ENCODE data around the gene RAB30. TPM values are rescaled to one million over a fixed set of nuclear protein-coding genes. Genes with fewer than 3 reads are reported as not detected.

Gene RAB30
- total and polyA plus RNA-seq, 9 of the 15 experiments (the other 6 are each of a cell fraction or from before 2014, with no cell fraction given): 0.29 to 1.3 (median 1.0) TPM

DNA sequence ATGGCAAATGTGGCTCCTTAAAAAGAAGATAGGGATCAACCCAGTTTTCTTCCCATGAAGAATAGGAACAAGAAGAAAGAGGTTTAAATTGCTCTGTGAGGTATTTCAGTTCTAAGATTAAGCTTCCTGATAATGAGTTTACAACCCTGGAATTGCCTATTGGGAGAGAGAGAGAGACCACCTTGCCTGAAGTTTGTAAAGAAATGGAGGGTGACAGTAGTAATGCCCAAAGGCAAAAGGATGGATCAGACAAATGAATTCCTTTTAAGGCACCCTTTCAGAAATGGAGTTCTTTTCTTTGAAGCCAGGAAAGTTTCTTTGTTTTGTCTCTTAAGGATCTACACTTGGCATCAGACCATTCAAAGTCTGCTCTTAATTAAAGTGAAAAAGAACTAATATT, 95.8 kb downstream of the RAB30 start:
- Histone ChIP-seq H3K27ac (ENCODE audit: extremely low read depth, low read depth, low read length) (no peak overlapping the region), H4K20me1 (replicated peaks; ENCODE audit: control insufficient read depth, insufficient read depth, low read length) (no peaks in the 10 kb centered on the region), H3K4me1 (replicated peaks in 1 of 2; ENCODE audit: control insufficient read depth in 2 of 2, insufficient read depth in 2 of 2, low read length in 2 of 2) (no peaks in the 10 kb centered on the region), H3K4me2 (ENCODE audit: insufficient read depth, low read length) (no peak overlapping the region), H3K9ac (ENCODE audit: insufficient read depth in 1 of 2, low read depth in 2 of 2, low read length in 2 of 2) (no peak overlapping the region), H3K4me3 (no peak overlapping the region), H2AFZ (ENCODE audit: low read depth, low read length) (no peak overlapping the region), H3K9me3 (replicated peaks; ENCODE audit: control insufficient read depth, insufficient read depth, low read depth, low read length) (no peaks in the 10 kb centered on the region), H3K79me2 (ENCODE audit: control insufficient read depth, insufficient read depth, low read length) (no peaks in the 10 kb centered on the region), H3K36me3 (ENCODE audit: control insufficient read depth, insufficient read depth, low read length) (no peaks in the 10 kb centered on the region), H3K9me1 (ENCODE audit: control insufficient read depth, insufficient read depth, low read length) (no peaks in the 10 kb centered on the region), H3K27me3 (ENCODE audit: control insufficient read depth in 2 of 2, insufficient read depth in 2 of 2, low read length in 2 of 2) (no peaks in the 10 kb centered on the region)
- no peak for FAIRE-seq
- ChIA-PET CTCF (ENCODE audit: low intra/inter-chr PET ratio) (no interaction called here), POLR2A (interaction anchor here (0.7 kb wide), 1 partner anchor 26 kb away, joined by 4 read pairs; no protein-coding TSS in a partner anchor)
- DNase-seq (ENCODE audit: extremely low read depth in 1 of 4, low spot score in 3 of 4): no peak
- in situ Hi-C loops (cut with MboI) (no loop called here), intact Hi-C loops (cut with micrococcal nuclease) (no loop called here)
- BruUV-seq (replicated peaks): no TSS peak
- TF ChIP-seq MECOM (CRISPR knock-in tag; IDR thresholded peaks at IDR 0.05): no peak
- TF ChIP-seq ZFP1 (CRISPR knock-in tag; IDR thresholded peaks at IDR 0.05): no peak
- TF ChIP-seq ZNF717 (CRISPR knock-in tag; IDR thresholded peaks at IDR 0.05): no peak
- no peak for TF ChIP-seq KAT8 (IDR thresholded peaks at IDR 0.05; ENCODE audit: low read depth)
- no peak for TF ChIP-seq ZNF830 (CRISPR knock-in tag; IDR thresholded peaks at IDR 0.05)
- no peak for TF ChIP-seq ZSCAN29 (IDR thresholded peaks at IDR 0.05)
- TF ChIP-seq SIN3B (IDR thresholded peaks at IDR 0.05; ENCODE audit: low read depth): no peak
- TF ChIP-seq ZNF551 (CRISPR knock-in tag; IDR thresholded peaks at IDR 0.05): no peak
- no peak for TF ChIP-seq FOS (IDR thresholded peaks at IDR 0.05; ENCODE audit: extremely low read depth, insufficient read length)
- TF ChIP-seq AFF4 (CRISPR knock-in tag; IDR thresholded peaks at IDR 0.05): no peak
- TF ChIP-seq ILF3 (IDR thresholded peaks at IDR 0.05; ENCODE audit: borderline replicate concordance): no peak
- no peak for TF ChIP-seq CTCFL (IDR thresholded peaks at IDR 0.05; ENCODE audit: borderline replicate concordance, insufficient read depth, low read depth, low read length, poor library complexity, severe bottlenecking)
- TF ChIP-seq ATF2 (CRISPR knock-in tag; IDR thresholded peaks at IDR 0.05): no peak
- TF ChIP-seq DDX20 (tag; IDR thresholded peaks at IDR 0.05; ENCODE audit: low read depth): no peak
- TF ChIP-seq MCM3 (IDR thresholded peaks at IDR 0.05): no peak
- no peak for TF ChIP-seq PRMT5 (CRISPR knock-in tag; IDR thresholded peaks at IDR 0.05)
- TF ChIP-seq CCNT2 (IDR thresholded peaks at IDR 0.05; ENCODE audit: borderline replicate concordance, extremely low read depth, insufficient read length, low read depth, low read length): no peak
- no peak for TF ChIP-seq TRIM24 (IDR thresholded peaks at IDR 0.05)
- ATAC-seq: no peak
